Heart right ventricle (tissue), 16 donors: ENCODE results near the gene ZNF416. TPM values are rescaled to one million over a fixed set of nuclear protein-coding genes. Genes with fewer than 3 reads are reported as not detected.

Source experiments
- ATAC-seq, 8 donors: fragments of 200-7000 bp; cut with Tn5 transposase; one replicate each; pipeline ENCODE4 v1.9.1; 2020; ENCODE audit warnings: mild to moderate bottlenecking in 8 of 8, moderate library complexity in 8 of 8, moderate number of reproducible peaks in 1 of 8
- DNase-seq, 2 donors: peaks; one replicate each; pipeline ENCODE4 v3.0.0-alpha.2; 2020
- H3K27ac ChIP-seq, 10 donors: fragments of 200-600 bp; sonication (generic) in 2 of 10; one replicate each; pipeline versions ENCODE4 v1.5.0 to v1.8.0; 2020 to 2022; ENCODE audit warnings: mild to moderate bottlenecking in 3 of 10
- H3K27me3 ChIP-seq, 7 donors: fragments of 200-600 bp; one replicate each; pipeline ENCODE4 v1.8.0; 2021 to 2022; ENCODE audit warnings: mild to moderate bottlenecking in 2 of 7
- H3K36me3 ChIP-seq, 9 donors: fragments of 200-600 bp; sonication (generic) in 1 of 9; one replicate each; pipeline versions ENCODE4 v1.5.0 to v1.8.0; 2020 to 2022; ENCODE audit warnings: mild to moderate bottlenecking in 2 of 9
- H3K4me1 ChIP-seq, 9 donors: fragments of 200-600 bp; sonication (generic) in 1 of 9; one replicate each; pipeline versions ENCODE4 v1.5.0 to v1.8.0; 2020 to 2022; ENCODE audit warnings: mild to moderate bottlenecking in 4 of 9
- H3K4me3 ChIP-seq, 10 donors: fragments of 200-600 bp; sonication (generic) in 2 of 10; one replicate each; pipeline versions ENCODE4 v1.5.0 to v1.8.0; 2020 to 2022; ENCODE audit warnings: mild to moderate bottlenecking in 7 of 10, moderate library complexity in 2 of 10
- H3K9me3 ChIP-seq, 11 donors: fragments of 200-600 bp in 10 of 11; sonication (generic) in 2 of 11; one replicate each; pipeline versions ENCODE4 v1.5.0 to v1.8.0; 2013 to 2022; ENCODE audit warnings: mild to moderate bottlenecking in 2 of 11, control low read depth in 1 of 11, moderate library complexity in 1 of 11
- CTCF ChIP-seq, 9 donors: fragments of 200-600 bp; sonication (generic) in 2 of 9; IDR thresholded peaks; one replicate each; pipeline versions ENCODE4 v1.5.0 to v1.8.0; 2021 to 2022; ENCODE audit warnings: antibody characterized with exemption in 9 of 9, mild to moderate bottlenecking in 5 of 9, moderate library complexity in 1 of 9
- WGBS, 2 donors: extraction: QIAGEN DNeasy Blood & Tissue Kit; methylation state at CpG; one replicate each; pipeline ENCODE4 v1.1.7; 2013; ENCODE audit warnings: inconsistent platforms in 1 of 2; 5-methylcytosine and 5-hydroxymethylcytosine counted together
- intact Hi-C, 10 donors: fragments of 100-400 bp; cut with DNase I; formaldehyde crosslinking; loops; one replicate each; pipeline versions ENCODE4 v1.11.1 to v1.14.2; 2022
- polyA plus RNA-seq, 2 donors: library from polyadenylated mRNA; stranded (reverse); fragments of 200-250 nt; gene quantifications; one replicate each; pipeline ENCODE4 v1.2.3, GENCODE V29; 2013
- total RNA-seq, 10 donors: library from RNA; stranded (reverse); fragmentation: NEBNext Ultra II Directional in 3 of 10; extraction: Animal tissue kit (Norgen Biotek cat#: 25700) in 3 of 10; gene quantifications; one replicate each; pipeline versions ENCODE4 v1.2.1 to v1.2.4, GENCODE V29; 2021 to 2023
- donor health status: Arrhythmogenic right ventricular cardiomyopathy.
- donor health status: ischemic (EF 13 %, LVEDD 7.1; RV severe dilation, severe dysfunction).
- donor health status: healthy with polysubstance abuse.
- donor health status: DM: no; HTN: yes; CAD: no.
- donor health status: DM: no; HTN: no; CAD: no.
- donor health status: ischemic (EF 25% LVEDD 6.9; RV normal size, moderate dysfunction).
- donor health status: ischemic (EF 25% LVEDD 5.7; RV mildly dilated, moderate dysfunction).
- donor health status: healthy.
- donor health status: DM: yes; HTN: yes; CAD: no.
- donor health status: Ischemic cardiomyopathy.
- donor health status: ischemic (EF 35%, LVEDD 5.7; RV mildly dilated, moderate dysfunction).
- donor health status: nonischemic (EF 11% LVEDD 7.7; RV severe dilation, severe dysfunction).
- donor health status: DM: yes; HTN: yes; CAD: no.
- donor health status: PGD.
- donor health status: ischemic (EF 29% LVEDD 5.4; RV normal size, mild dysfunction).
- donor health status: nonischemic (EF 23%, LVEDD 6.1; RV moderate dilation, normal function).

ZNF416 gene
- total and polyA plus RNA-seq, 12 donors, result 1.7 to 6.5 (median 4.4) TPM

DNA sequence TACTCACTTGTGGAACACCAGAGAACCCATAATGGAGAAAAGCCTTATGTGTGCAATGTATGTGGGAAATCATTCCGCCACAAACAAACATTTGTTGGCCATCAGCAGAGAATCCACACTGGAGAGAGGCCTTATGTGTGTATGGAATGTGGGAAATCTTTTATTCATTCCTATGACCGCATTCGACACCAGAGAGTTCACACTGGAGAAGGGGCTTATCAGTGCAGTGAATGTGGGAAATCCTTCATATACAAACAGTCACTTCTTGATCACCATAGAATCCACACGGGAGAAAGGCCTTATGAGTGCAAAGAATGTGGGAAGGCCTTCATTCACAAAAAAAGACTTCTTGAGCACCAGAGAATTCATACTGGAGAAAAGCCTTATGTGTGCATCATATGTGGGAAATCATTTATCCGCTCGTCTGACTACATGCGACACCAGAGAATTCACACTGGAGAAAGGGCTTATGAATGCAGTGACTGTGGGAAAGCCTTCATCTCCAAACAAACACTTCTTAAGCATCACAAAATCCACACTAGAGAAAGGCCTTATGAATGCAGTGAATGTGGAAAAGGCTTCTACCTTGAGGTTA is 40.7 kb downstream of the ZNF416 start:
- WGBS, 2 donors, result 97 to 100% methylated on average over 7 of the region's 7 CpGs
- Histone ChIP-seq H3K27ac (no peak overlapping the region), H3K36me3 (peaks cover 0 to 100% (median 95%) of the 10 kb centered on the region in 9 donors), H3K9me3 (peaks cover 0 to 100% (median 83%) of the 10 kb centered on the region in 11 donors), H3K4me1 (no peaks in the 10 kb centered on the region), H3K27me3 (no peaks in the 10 kb centered on the region), H3K4me3 (no peak overlapping the region)
- intact Hi-C loops, result no loop called here
- ATAC-seq (no peak), DNase-seq (no peak)
- TF ChIP-seq CTCF (IDR thresholded peaks at IDR 0.05), result no peak

GRCh38 chr19:57527136-57527881 is 51.4 kb downstream of the ZNF416 start, which contains the start of gene ZNF549:
Gene ZNF549, plus strand, starts transcription at chr19:57527356. Its CDS starts 218 bp downstream, at chr19:57527574.
- DNase-seq (peak; percentile 87 to 90), ATAC-seq (peak; percentile 100)
- peak within 1 kb of the TSS in 9 of 10 donors; percentile 60 to 89 (median 84) for H3K27ac ChIP-seq
- peaks cover 0 to 40% (median 7%) of the 10 kb centered on the region in 11 donors for H3K9me3 ChIP-seq
- TF ChIP-seq CTCF (IDR thresholded peaks at IDR 0.05), result no peak
- peaks cover 9 to 18% (median 13%) of the 10 kb centered on the region in 9 donors for H3K4me1 ChIP-seq
- no peaks in the 10 kb centered on the region for H3K27me3 ChIP-seq
- WGBS, 2 donors, result 0% methylated on average over 64 of the region's 64 CpGs
- intact Hi-C loops, result no loop called here
- H3K36me3 ChIP-seq, result peaks cover 0 to 26% (median 17%) of the 10 kb centered on the region in 9 donors
- peak within 1 kb of the TSS; percentile 66 to 98 (median 89) for H3K4me3 ChIP-seq

Other genes starting within 250 kb of the ZNF416 start
- gene ZNF304, start 227.6 kb downstream of the ZNF416 start, total RNA-seq, result 10 to 100 TPM in 8 of 10 donors, 1 to 10 TPM in 2; 8.0 to 15.7 (median 11.4) TPM
- gene ZNF304, start 227.6 kb downstream of the ZNF416 start, polyA plus RNA-seq, result 1 to 10 TPM; 3.4 to 3.7 TPM
- 10 to 100 TPM in 7 of 10 donors, 1 to 10 TPM in 3; 8.1 to 18.8 (median 11.4) TPM for gene TRAPPC2B, start 215.4 kb downstream of the ZNF416 start, total RNA-seq
- gene TRAPPC2B, start 215.4 kb downstream of the ZNF416 start, polyA plus RNA-seq, result 10 to 100 TPM; 31.8 to 37.5 TPM
- gene ZNF547, start 215.4 kb downstream of the ZNF416 start, total RNA-seq, result 1 to 10 TPM; 2.0 to 4.2 (median 2.8) TPM
- 1 to 10 TPM; 1.4 to 4.2 TPM for gene ZNF547, start 215.4 kb downstream of the ZNF416 start, polyA plus RNA-seq
- gene ZNF548, start 189.1 kb downstream of the ZNF416 start, total RNA-seq, result 10 to 100 TPM; 12.7 to 18.8 (median 14.2) TPM
- gene ZNF548, start 189.1 kb downstream of the ZNF416 start, polyA plus RNA-seq, result 1 to 10 TPM; 5.3 to 7.8 TPM
- gene ZNF17, start 167.8 kb downstream of the ZNF416 start, total RNA-seq, result 10 to 100 TPM in 5 of 10 donors, 1 to 10 TPM in 5; 7.7 to 11.6 (median 10.0) TPM
- 1 to 10 TPM; 3.4 to 4.2 TPM for gene ZNF17, start 167.8 kb downstream of the ZNF416 start, polyA plus RNA-seq
- gene ZNF749, start 143.6 kb downstream of the ZNF416 start, total RNA-seq, result 1 to 10 TPM; 1.7 to 7.7 (median 2.4) TPM
- gene ZNF749, start 143.6 kb downstream of the ZNF416 start, polyA plus RNA-seq, result 10 to 100 TPM in 1 of 2 donors, 1 to 10 TPM in 1; 2.9 to 12.8 TPM
- 1 to 10 TPM; 1.9 to 6.5 (median 4.5) TPM for gene VN1R1, start 121.8 kb downstream of the ZNF416 start, total RNA-seq
- 1 to 10 TPM in 1 of 2 donors, under 1 TPM in 1; 0.88 to 1.8 TPM for gene VN1R1, start 121.8 kb downstream of the ZNF416 start, polyA plus RNA-seq
- 10 to 100 TPM; 18.6 to 27.4 (median 23.2) TPM for gene ZNF772, start 101.3 kb downstream of the ZNF416 start, total RNA-seq
- gene ZNF772, start 101.3 kb downstream of the ZNF416 start, polyA plus RNA-seq, result 1 to 10 TPM; 2.4 to 2.7 TPM
- gene ZNF419, start 91.2 kb downstream of the ZNF416 start, total RNA-seq, result 1 to 10 TPM; 5.4 to 9.1 (median 7.8) TPM
- gene ZNF419, start 91.2 kb downstream of the ZNF416 start, polyA plus RNA-seq, result 1 to 10 TPM; 5.0 to 9.2 TPM
- 1 to 10 TPM; 3.1 to 6.4 (median 5.0) TPM for gene ZNF773, start 79.0 kb downstream of the ZNF416 start, total RNA-seq
- 1 to 10 TPM; 2.4 to 3.2 TPM for gene ZNF773, start 79.0 kb downstream of the ZNF416 start, polyA plus RNA-seq
- 1 to 10 TPM; 3.0 to 5.1 (median 3.8) TPM for gene ZNF549, start 51.6 kb downstream of the ZNF416 start, total RNA-seq
- gene ZNF549, start 51.6 kb downstream of the ZNF416 start, polyA plus RNA-seq, result 1 to 10 TPM; 2.1 to 2.9 TPM
- 1 to 10 TPM; 4.6 to 9.7 (median 7.5) TPM for gene ZNF550, start 19.0 kb downstream of the ZNF416 start, total RNA-seq
- 1 to 10 TPM; 3.3 to 6.7 TPM for gene ZNF550, start 19.0 kb downstream of the ZNF416 start, polyA plus RNA-seq
- gene ZIK1, start 5.2 kb upstream of the ZNF416 start, total RNA-seq, result 1 to 10 TPM; 2.7 to 5.4 (median 4.5) TPM
- gene ZIK1, start 5.2 kb upstream of the ZNF416 start, polyA plus RNA-seq, result 1 to 10 TPM; 1.2 to 3.7 TPM
- gene ZNF530, start 21.0 kb upstream of the ZNF416 start, total RNA-seq, result 1 to 10 TPM; 3.2 to 5.6 (median 4.4) TPM
- gene ZNF530, start 21.0 kb upstream of the ZNF416 start, polyA plus RNA-seq, result 1 to 10 TPM; 4.7 to 5.8 TPM
- 10 to 100 TPM in 8 of 10 donors, 1 to 10 TPM in 2; 9.5 to 18.0 (median 12.7) TPM for gene ZNF134, start 35.3 kb upstream of the ZNF416 start, total RNA-seq
- gene ZNF134, start 35.3 kb upstream of the ZNF416 start, polyA plus RNA-seq, result 1 to 10 TPM; 5.4 to 6.2 TPM
- gene ZNF211, start 54.3 kb upstream of the ZNF416 start, total RNA-seq, result 10 to 100 TPM in 6 of 10 donors, 1 to 10 TPM in 4; 9.2 to 14.1 (median 10.4) TPM
- 10 to 100 TPM in 1 of 2 donors, 1 to 10 TPM in 1; 5.7 to 26.6 TPM for gene ZNF211, start 54.3 kb upstream of the ZNF416 start, polyA plus RNA-seq
- under 1 TPM in 5 of 10 donors, not detected in 5; 0.10 to 0.57 (median 0.19) TPM for gene ZSCAN4, start 90.0 kb upstream of the ZNF416 start, total RNA-seq
- gene ZSCAN4, start 90.0 kb upstream of the ZNF416 start, polyA plus RNA-seq, result under 1 TPM; 0.03 to 0.29 TPM
- gene ZNF551, start 103.1 kb upstream of the ZNF416 start, total RNA-seq, result 1 to 10 TPM; 3.3 to 5.5 (median 4.1) TPM
- gene ZNF551, start 103.1 kb upstream of the ZNF416 start, polyA plus RNA-seq, result 1 to 10 TPM; 1.8 to 1.9 TPM
- gene ZNF154, start 130.3 kb upstream of the ZNF416 start, total RNA-seq, result 1 to 10 TPM; 2.8 to 5.7 (median 4.4) TPM
- gene ZNF154, start 130.3 kb upstream of the ZNF416 start, polyA plus RNA-seq, result 1 to 10 TPM; 1.2 to 6.4 TPM
- gene ZNF671, start 148.7 kb upstream of the ZNF416 start, total RNA-seq, result 10 to 100 TPM in 1 of 10 donors, 1 to 10 TPM in 9; 5.8 to 10.4 (median 7.7) TPM
- gene ZNF671, start 148.7 kb upstream of the ZNF416 start, polyA plus RNA-seq, result 1 to 10 TPM; 3.9 to 6.8 TPM
- gene ZNF776, start 167.9 kb upstream of the ZNF416 start, total RNA-seq, result 10 to 100 TPM in 9 of 10 donors, 1 to 10 TPM in 1; 9.5 to 18.0 (median 13.4) TPM
- 1 to 10 TPM; 4.1 to 6.5 TPM for gene ZNF776, start 167.9 kb upstream of the ZNF416 start, polyA plus RNA-seq
- gene ZNF586, start 190.8 kb upstream of the ZNF416 start, total RNA-seq, result 10 to 100 TPM in 6 of 10 donors, 1 to 10 TPM in 4; 7.6 to 14.4 (median 11.0) TPM
- gene ZNF586, start 190.8 kb upstream of the ZNF416 start, polyA plus RNA-seq, result 1 to 10 TPM; 6.7 to 8.8 TPM
- 1 to 10 TPM; 1.9 to 6.6 (median 2.7) TPM for gene ZNF552, start 236.0 kb upstream of the ZNF416 start, total RNA-seq
- gene ZNF552, start 236.0 kb upstream of the ZNF416 start, polyA plus RNA-seq, result 1 to 10 TPM; 1.5 to 3.9 TPM